ENCODE measurements around the gene SMPD4.
"Not testable (repeated sequence)": the region's sequence is repeated elsewhere in the genome, so short reads cannot be mapped to it uniquely, and the experiment has no call there.

SMPD4 gene, protein sequence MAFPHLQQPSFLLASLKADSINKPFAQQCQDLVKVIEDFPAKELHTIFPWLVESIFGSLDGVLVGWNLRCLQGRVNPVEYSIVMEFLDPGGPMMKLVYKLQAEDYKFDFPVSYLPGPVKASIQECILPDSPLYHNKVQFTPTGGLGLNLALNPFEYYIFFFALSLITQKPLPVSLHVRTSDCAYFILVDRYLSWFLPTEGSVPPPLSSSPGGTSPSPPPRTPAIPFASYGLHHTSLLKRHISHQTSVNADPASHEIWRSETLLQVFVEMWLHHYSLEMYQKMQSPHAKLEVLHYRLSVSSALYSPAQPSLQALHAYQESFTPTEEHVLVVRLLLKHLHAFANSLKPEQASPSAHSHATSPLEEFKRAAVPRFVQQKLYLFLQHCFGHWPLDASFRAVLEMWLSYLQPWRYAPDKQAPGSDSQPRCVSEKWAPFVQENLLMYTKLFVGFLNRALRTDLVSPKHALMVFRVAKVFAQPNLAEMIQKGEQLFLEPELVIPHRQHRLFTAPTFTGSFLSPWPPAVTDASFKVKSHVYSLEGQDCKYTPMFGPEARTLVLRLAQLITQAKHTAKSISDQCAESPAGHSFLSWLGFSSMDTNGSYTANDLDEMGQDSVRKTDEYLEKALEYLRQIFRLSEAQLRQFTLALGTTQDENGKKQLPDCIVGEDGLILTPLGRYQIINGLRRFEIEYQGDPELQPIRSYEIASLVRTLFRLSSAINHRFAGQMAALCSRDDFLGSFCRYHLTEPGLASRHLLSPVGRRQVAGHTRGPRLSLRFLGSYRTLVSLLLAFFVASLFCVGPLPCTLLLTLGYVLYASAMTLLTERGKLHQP

DNA sequence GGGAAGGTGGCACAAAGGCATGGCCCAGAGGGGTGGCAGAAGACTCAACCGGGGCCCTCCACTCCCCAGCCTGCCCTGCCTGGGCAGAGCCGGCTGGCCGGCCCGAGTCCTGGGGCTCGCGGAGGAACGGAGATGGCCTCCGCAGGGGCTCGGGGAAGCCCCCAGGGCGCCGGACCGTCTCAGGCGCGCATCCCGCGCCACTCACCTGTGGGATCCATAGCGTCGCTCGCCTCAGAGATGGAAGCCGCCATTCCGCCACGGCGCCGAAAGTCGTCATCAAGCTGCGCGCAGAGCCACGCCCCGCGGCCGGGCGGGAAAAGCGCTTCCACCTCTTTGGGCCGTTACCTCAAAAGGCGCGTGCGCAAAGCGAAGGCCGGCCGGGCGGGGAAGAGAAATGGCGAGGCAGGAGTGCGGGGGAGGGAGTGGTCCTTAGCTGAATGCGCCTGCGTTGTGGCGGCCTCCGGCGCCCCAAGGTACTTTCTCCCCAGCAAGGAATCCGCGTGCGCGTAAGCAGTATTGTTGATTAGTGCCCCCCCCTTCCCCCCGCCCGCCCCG lies at the start of gene SMPD4:
Gene SMPD4, minus strand, starts transcription at position 278 of the 555 bp plus-strand sequence. CDS start 5,010 bp downstream, outside the sequence.
- Histone ChIP-seq H3K36me3 (no peaks in the 10 kb centered on the region), H3K27ac (peak within 1 kb of the TSS; percentile 87), H3K27me3 (no peaks in the 10 kb centered on the region), H3K4me3 (ENCODE audit: low read depth in 1 of 2, low read length in 1 of 2) (peak within 1 kb of the TSS; percentile 78 to 87), H3K9me3 (no peaks in the 10 kb centered on the region), H3K4me1 (ENCODE audit: control insufficient read depth in 1 of 2, insufficient read depth in 1 of 2, low read depth in 1 of 2, low read length in 1 of 2) (peaks cover 19 to 23% of the 10 kb centered on the region in 2 experiments)
- TF ChIP-seq CTCF (IDR thresholded peaks at IDR 0.05): no peak

DNA sequence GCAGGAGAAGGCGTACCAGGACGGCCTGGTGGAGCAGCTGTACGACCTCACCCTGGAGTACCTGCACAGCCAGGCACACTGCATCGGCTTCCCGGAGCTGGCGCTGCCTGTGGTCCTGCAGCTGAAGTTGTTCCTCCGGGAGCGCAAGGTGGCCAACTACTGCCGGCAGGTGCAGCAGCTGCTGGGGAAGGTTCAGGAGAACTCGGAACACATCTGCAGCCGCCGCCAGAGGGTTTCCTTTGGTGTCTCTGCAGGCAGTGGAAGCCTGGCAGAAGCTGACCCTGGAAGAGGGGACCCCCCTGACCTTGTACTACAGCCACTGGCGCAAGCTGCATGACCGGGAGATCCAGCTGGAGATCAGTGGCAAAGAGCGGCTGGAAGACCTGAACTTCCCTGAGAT lies 49.5 kb upstream of the SMPD4 start:
- not testable (repeated sequence) for H3K36me3 ChIP-seq; H3K4me1 ChIP-seq (ENCODE audit: control insufficient read depth in 1 of 2, insufficient read depth in 1 of 2, low read depth in 1 of 2, low read length in 1 of 2); H3K27ac ChIP-seq; H3K4me3 ChIP-seq (ENCODE audit: low read depth in 1 of 2, low read length in 1 of 2); H3K27me3 ChIP-seq; H3K9me3 ChIP-seq

DNA sequence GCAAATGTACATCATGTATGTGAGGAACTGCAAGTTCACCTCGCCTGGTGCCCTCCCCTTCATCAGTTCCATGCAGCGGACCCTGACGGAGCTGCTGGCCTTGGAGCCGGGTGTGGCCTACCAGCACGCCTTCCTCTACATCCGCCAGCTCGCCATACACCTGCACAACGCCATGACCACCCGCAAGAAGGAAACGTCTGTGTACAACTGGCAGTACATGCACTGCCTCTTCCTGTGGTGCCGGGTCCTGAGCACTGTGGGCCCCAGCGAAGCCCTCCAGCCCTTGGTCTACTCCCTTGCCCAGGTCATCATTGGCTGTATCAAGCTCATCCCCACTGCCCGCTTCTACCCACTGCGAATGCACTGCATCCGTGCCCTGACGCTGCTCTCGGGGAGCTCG lies 49.0 kb upstream of the SMPD4 start:
- H3K27ac ChIP-seq; H3K4me1 ChIP-seq (ENCODE audit: control insufficient read depth in 1 of 2, insufficient read depth in 1 of 2, low read depth in 1 of 2, low read length in 1 of 2); H3K4me3 ChIP-seq (ENCODE audit: low read depth in 1 of 2, low read length in 1 of 2): not testable (repeated sequence)

DNA sequence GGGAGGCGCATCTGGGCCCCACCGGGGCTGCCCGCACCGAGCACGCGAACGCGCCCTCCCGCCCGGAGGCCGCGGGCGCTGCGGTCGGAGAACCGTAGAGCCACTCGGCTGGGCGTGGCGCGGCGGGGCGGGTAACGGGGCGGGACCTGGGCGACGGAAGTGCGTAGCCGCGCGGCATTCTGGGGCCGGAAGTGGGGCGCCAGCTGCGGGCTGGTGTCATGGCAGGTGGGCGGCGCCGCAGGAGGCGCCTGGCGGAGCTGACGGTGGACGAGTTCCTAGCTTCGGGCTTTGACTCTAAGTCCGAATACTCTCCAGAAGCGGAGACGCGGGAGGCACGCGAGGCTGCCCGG lies 47.7 kb upstream of the SMPD4 start:
- not testable (repeated sequence) for H3K9me3 ChIP-seq; H3K4me3 ChIP-seq (ENCODE audit: low read depth in 1 of 2, low read length in 1 of 2); H3K27me3 ChIP-seq; H3K27ac ChIP-seq; H3K36me3 ChIP-seq; H3K4me1 ChIP-seq (ENCODE audit: control insufficient read depth in 1 of 2, insufficient read depth in 1 of 2, low read depth in 1 of 2, low read length in 1 of 2)

More for the DNA sequence above, 49.0 kb upstream of the SMPD4 start:
- not testable (repeated sequence) for H3K9me3 ChIP-seq, H3K36me3 ChIP-seq, H3K27me3 ChIP-seq

DNA sequence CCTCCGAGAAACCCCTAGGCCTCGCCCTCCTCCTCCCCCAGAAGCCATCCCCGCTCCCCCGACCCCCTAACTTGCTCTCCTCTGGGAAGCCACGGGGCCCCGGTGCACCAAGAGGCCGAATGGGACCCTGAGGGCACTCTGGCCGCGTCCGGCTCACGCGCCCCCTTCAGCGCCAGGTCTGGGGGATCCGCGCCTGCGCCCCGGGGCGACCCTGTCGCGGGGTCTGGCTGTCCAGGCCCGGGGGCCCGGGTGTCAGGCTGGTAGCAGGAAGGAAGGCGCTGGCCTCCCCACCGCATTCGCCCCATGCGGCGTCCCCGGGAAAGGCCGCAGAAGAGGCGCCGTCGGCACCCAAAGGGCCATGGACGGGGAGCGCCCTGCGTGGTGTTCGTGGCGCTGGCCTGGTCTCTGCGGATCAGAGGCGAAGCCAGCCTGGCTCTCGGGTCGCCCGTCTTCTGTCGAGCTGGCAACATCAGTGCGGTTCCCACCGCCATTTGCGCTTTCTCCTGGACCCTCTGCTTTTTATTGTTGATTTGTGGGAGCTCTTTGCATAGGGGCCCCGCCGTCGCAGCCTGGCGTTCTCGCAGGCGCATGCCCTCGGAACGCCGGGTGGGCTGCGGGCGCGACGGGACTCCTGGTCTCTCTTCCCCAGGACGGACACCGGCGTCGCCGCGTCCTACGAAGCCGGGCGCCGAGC lies 47.2 kb upstream of the SMPD4 start:
- not testable (repeated sequence) for H3K4me1 ChIP-seq (ENCODE audit: control insufficient read depth in 1 of 2, insufficient read depth in 1 of 2, low read depth in 1 of 2, low read length in 1 of 2); H3K27ac ChIP-seq; H3K27me3 ChIP-seq; H3K9me3 ChIP-seq; H3K36me3 ChIP-seq; H3K4me3 ChIP-seq (ENCODE audit: low read depth in 1 of 2, low read length in 1 of 2)

DNA sequence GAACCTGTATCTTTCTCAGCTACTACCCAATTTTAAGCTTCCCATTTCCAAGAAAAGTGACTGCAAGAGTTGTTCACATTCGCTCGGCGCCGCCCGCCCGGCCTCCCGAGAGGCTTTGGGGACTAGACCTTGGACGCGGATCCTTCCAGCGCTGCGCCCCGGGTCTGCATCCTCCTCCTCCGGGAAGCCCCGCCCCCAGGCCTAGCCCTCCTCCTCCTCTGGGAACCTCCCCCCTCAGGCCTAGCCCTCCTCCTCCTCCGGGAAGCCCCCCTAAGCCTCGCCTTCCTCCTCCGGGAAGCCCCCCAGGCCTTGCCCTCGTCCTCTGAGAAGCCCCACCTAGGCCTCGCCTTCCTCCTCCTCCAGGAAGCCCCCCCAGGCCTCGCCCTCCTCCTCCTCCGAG lies 46.6 kb upstream of the SMPD4 start:
- H3K27ac ChIP-seq; H3K27me3 ChIP-seq; H3K36me3 ChIP-seq; H3K4me1 ChIP-seq (ENCODE audit: control insufficient read depth in 1 of 2, insufficient read depth in 1 of 2, low read depth in 1 of 2, low read length in 1 of 2); H3K4me3 ChIP-seq (ENCODE audit: low read depth in 1 of 2, low read length in 1 of 2); H3K9me3 ChIP-seq: not testable (repeated sequence)

- H3K9me3 ChIP-seq; H3K4me3 ChIP-seq (ENCODE audit: low read depth in 1 of 2, low read length in 1 of 2): not testable (repeated sequence)
- H3K27me3 ChIP-seq: peaks cover 16% of the 10 kb centered on the region
Observed at GRCh38 chr2:130222523-130222922, 41.1 kb upstream of the SMPD4 start.

GRCh38 chr2:130220505-130220904 lies 39.1 kb upstream of the SMPD4 start:
- not testable (repeated sequence) for H3K36me3 ChIP-seq; H3K27ac ChIP-seq; H3K4me1 ChIP-seq (ENCODE audit: control insufficient read depth in 1 of 2, insufficient read depth in 1 of 2, low read depth in 1 of 2, low read length in 1 of 2); H3K9me3 ChIP-seq; H3K4me3 ChIP-seq (ENCODE audit: low read depth in 1 of 2, low read length in 1 of 2)
- H3K27me3 ChIP-seq: peaks cover 29% of the 10 kb centered on the region

More at GRCh38 chr2:130222523-130222922, 41.1 kb upstream of the SMPD4 start:
- H3K27ac ChIP-seq; H3K36me3 ChIP-seq; H3K4me1 ChIP-seq (ENCODE audit: control insufficient read depth in 1 of 2, insufficient read depth in 1 of 2, low read depth in 1 of 2, low read length in 1 of 2): not testable (repeated sequence)

GRCh38 chr2:130219147-130219546 lies 37.7 kb upstream of the SMPD4 start:
- not testable (repeated sequence) for H3K36me3 ChIP-seq; H3K27ac ChIP-seq; H3K9me3 ChIP-seq; H3K4me1 ChIP-seq (ENCODE audit: control insufficient read depth in 1 of 2, insufficient read depth in 1 of 2, low read depth in 1 of 2, low read length in 1 of 2); H3K4me3 ChIP-seq (ENCODE audit: low read depth in 1 of 2, low read length in 1 of 2)
- H3K27me3 ChIP-seq: peaks cover 38% of the 10 kb centered on the region

DNA sequence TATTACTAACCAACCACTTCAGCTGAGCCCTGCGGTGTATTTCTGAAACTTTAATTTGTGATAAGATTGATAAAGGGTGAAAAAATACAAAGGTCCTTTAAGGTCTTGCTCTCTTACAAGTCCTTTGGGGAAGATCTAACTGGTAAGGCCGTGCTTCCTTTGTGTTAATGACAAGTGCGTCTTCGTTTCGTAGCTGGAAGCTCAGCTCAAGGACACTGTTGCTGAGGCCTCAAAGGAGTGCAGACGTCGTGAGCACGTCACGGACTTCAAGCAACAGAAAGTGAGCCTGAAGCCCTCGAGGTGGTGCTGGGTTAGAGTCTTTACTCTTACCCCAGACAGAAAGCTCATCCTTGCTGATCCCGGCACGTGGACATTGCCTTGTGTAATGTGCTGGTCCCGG lies 25.6 kb upstream of the SMPD4 start:
- not testable (repeated sequence) for H3K4me1 ChIP-seq (ENCODE audit: control insufficient read depth in 1 of 2, insufficient read depth in 1 of 2, low read depth in 1 of 2, low read length in 1 of 2); H3K9me3 ChIP-seq; H3K27ac ChIP-seq; H3K4me3 ChIP-seq (ENCODE audit: low read depth in 1 of 2, low read length in 1 of 2); H3K36me3 ChIP-seq
- peaks cover 43% of the 10 kb centered on the region for H3K27me3 ChIP-seq

DNA sequence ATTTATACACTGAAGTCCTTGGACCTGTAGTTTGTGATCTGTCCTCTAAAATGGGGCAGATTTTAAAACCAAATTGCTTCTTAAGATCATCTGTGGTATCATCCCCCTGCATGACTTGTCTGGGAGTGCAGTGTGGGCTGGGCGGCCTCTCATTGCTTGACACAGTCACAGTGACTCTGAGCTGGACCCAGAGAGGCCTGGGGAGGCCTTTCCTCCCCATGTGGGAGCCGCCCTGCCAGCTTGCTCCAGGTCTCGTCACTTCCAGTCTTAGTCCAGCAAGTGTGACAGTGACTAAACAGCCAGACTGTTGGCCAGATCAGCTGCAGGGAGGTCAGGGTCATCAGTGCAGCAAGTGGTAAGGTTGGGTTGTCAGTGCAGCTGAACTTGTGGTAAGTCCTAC lies 21.7 kb upstream of the SMPD4 start:
- H3K27ac ChIP-seq; H3K4me3 ChIP-seq (ENCODE audit: low read depth in 1 of 2, low read length in 1 of 2); H3K4me1 ChIP-seq (ENCODE audit: control insufficient read depth in 1 of 2, insufficient read depth in 1 of 2, low read depth in 1 of 2, low read length in 1 of 2); H3K36me3 ChIP-seq; H3K9me3 ChIP-seq: not testable (repeated sequence)
- H3K27me3 ChIP-seq: peaks cover 18% of the 10 kb centered on the region

DNA sequence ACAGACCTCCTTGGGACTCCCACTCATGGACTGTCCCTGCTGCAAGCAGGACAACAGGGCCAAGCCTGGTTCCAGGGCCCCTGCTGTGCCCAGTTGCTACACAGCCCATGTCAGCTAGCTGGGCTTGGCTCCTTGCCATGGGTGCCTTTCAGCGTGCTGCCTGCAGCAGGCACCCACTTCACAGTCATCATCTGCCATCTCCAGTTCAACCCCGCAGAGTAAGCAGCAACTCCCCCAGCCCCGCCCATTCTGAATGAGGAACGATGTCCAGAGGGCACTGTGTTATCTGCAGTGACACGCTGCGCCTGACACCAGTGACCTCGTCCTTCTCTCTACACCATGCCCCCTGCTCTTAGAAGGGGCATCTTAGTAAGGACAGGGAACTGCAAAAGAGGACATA lies 21.1 kb upstream of the SMPD4 start:
- H3K4me1 ChIP-seq (ENCODE audit: control insufficient read depth in 1 of 2, insufficient read depth in 1 of 2, low read depth in 1 of 2, low read length in 1 of 2); H3K36me3 ChIP-seq; H3K9me3 ChIP-seq; H3K4me3 ChIP-seq (ENCODE audit: low read depth in 1 of 2, low read length in 1 of 2); H3K27ac ChIP-seq: not testable (repeated sequence)
- H3K27me3 ChIP-seq: peaks cover 18% of the 10 kb centered on the region
